HUES48 (cell line): ENCODE data around the gene DACH2.

ENCODE experiments used
- H3K27ac ChIP-seq: one replicate; pipeline ENCODE4 v1.7.0; 2013; ENCODE audit warnings: low read depth, low read length, inconsistent platforms
- H3K27me3 ChIP-seq: 2 replicates; pipeline ENCODE4 v1.6.1; 2013; ENCODE audit warnings: mild to moderate bottlenecking, low read length; ENCODE audit not compliant: control insufficient read depth, insufficient read depth
- H3K36me3 ChIP-seq: 2 replicates; pipeline ENCODE4 v1.6.1; 2013; ENCODE audit warnings: low read length; ENCODE audit not compliant: control insufficient read depth, insufficient read depth
- H3K4me1 ChIP-seq: 2 replicates; pipeline ENCODE4 v1.6.1; 2013; ENCODE audit warnings: mild to moderate bottlenecking, low read length; ENCODE audit not compliant: control insufficient read depth, insufficient read depth
- H3K4me3 ChIP-seq: 2 replicates; pipeline ENCODE4 v1.5.1; 2013; ENCODE audit warnings: mild to moderate bottlenecking, low read depth, low read length
- H3K9ac ChIP-seq: 2 replicates; pipeline ENCODE4 v1.6.1; 2013; ENCODE audit warnings: mild to moderate bottlenecking, low read depth, low read length, moderate library complexity
- H3K9me3 ChIP-seq: 2 replicates; pipeline ENCODE4 v1.6.1; 2013; ENCODE audit warnings: low read length; ENCODE audit not compliant: control insufficient read depth, insufficient read depth

DACH2 gene

GRCh38 chrX:86421771-86422170, 273.5 kb downstream of the DACH2 start:
- Histone ChIP-seq H3K27me3 (no peaks in the 10 kb centered on the region), H3K27ac (no peak overlapping the region)

GRCh38 chrX:86436116-86436515, 287.9 kb downstream of the DACH2 start:
- Histone ChIP-seq H3K36me3 (no peaks in the 10 kb centered on the region), H3K9me3 (no peaks in the 10 kb centered on the region), H3K27me3 (peaks cover 3% of the 10 kb centered on the region; the same call in 1 of the 2 replicates), H3K9ac (no peak overlapping the region), H3K4me3 (no peak overlapping the region), H3K27ac (no peak overlapping the region), H3K4me1 (no peaks in the 10 kb centered on the region)

More at GRCh38 chrX:86421771-86422170, 273.5 kb downstream of the DACH2 start:
- no peaks in the 10 kb centered on the region for H3K36me3 ChIP-seq
- H3K4me3 ChIP-seq = no peak overlapping the region
- peaks cover 7% of the 10 kb centered on the region; the same call in 1 of the 2 replicates for H3K9me3 ChIP-seq
- H3K4me1 ChIP-seq = no peaks in the 10 kb centered on the region
- no peak overlapping the region for H3K9ac ChIP-seq

- Histone ChIP-seq H3K27ac (no peak overlapping the region), H3K9me3 (no peaks in the 10 kb centered on the region; the same call in 1 of the 2 replicates), H3K9ac (no peak overlapping the region), H3K27me3 (no peaks in the 10 kb centered on the region), H3K36me3 (no peaks in the 10 kb centered on the region), H3K4me3 (no peak overlapping the region), H3K4me1 (no peaks in the 10 kb centered on the region)
Measured at GRCh38 chrX:86455495-86455894, 307.2 kb downstream of the DACH2 start.

GRCh38 chrX:86460760-86461159, 312.5 kb downstream of the DACH2 start:
- Histone ChIP-seq H3K36me3 (no peaks in the 10 kb centered on the region), H3K27me3 (no peaks in the 10 kb centered on the region), H3K4me3 (no peak overlapping the region), H3K4me1 (no peaks in the 10 kb centered on the region), H3K9me3 (no peaks in the 10 kb centered on the region; the same call in 1 of the 2 replicates), H3K9ac (no peak overlapping the region), H3K27ac (no peak overlapping the region)

GRCh38 chrX:86504297-86504696, 356.0 kb downstream of the DACH2 start:
- Histone ChIP-seq H3K9ac (no peak overlapping the region), H3K27ac (no peak overlapping the region), H3K4me1 (no peaks in the 10 kb centered on the region), H3K9me3 (no peaks in the 10 kb centered on the region; the same call in 1 of the 2 replicates), H3K27me3 (no peaks in the 10 kb centered on the region), H3K4me3 (no peak overlapping the region), H3K36me3 (no peaks in the 10 kb centered on the region)

GRCh38 chrX:86507331-86507730, 359.1 kb downstream of the DACH2 start:
- Histone ChIP-seq H3K27me3 (no peaks in the 10 kb centered on the region), H3K9ac (no peak overlapping the region), H3K36me3 (no peaks in the 10 kb centered on the region), H3K27ac (no peak overlapping the region), H3K4me1 (no peaks in the 10 kb centered on the region), H3K4me3 (no peak overlapping the region), H3K9me3 (no peaks in the 10 kb centered on the region)

- 0 out of 2 replicates have a peak, but pooled peaks cover 2% of the 10 kb centered on the region for H3K27me3 ChIP-seq
Measured at GRCh38 chrX:86579777-86580176, 431.5 kb downstream of the DACH2 start.

GRCh38 chrX:86604607-86605006, 456.4 kb downstream of the DACH2 start:
- H3K4me1 ChIP-seq = no peaks in the 10 kb centered on the region
- H3K27me3 ChIP-seq = no peaks in the 10 kb centered on the region
- H3K9ac ChIP-seq = no peak overlapping the region

More at GRCh38 chrX:86579777-86580176, 431.5 kb downstream of the DACH2 start:
- Histone ChIP-seq H3K9ac (no peak overlapping the region), H3K36me3 (no peaks in the 10 kb centered on the region), H3K4me3 (no peak overlapping the region), H3K9me3 (no peaks in the 10 kb centered on the region), H3K4me1 (no peaks in the 10 kb centered on the region), H3K27ac (no peak overlapping the region)

GRCh38 chrX:86696951-86697350, 548.7 kb downstream of the DACH2 start:
- H3K9me3 ChIP-seq = no peaks in the 10 kb centered on the region
- H3K36me3 ChIP-seq = no peaks in the 10 kb centered on the region
- H3K9ac ChIP-seq = no peak overlapping the region
- no peaks in the 10 kb centered on the region for H3K27me3 ChIP-seq
- 0 out of 2 replicates have a peak, but pooled peaks cover 5% of the 10 kb centered on the region for H3K4me1 ChIP-seq
- no peak overlapping the region for H3K4me3 ChIP-seq
- H3K27ac ChIP-seq = no peak overlapping the region

More at GRCh38 chrX:86604607-86605006, 456.4 kb downstream of the DACH2 start:
- no peak overlapping the region for H3K27ac ChIP-seq
- H3K4me3 ChIP-seq = no peak overlapping the region
- H3K36me3 ChIP-seq = no peaks in the 10 kb centered on the region
- H3K9me3 ChIP-seq = no peaks in the 10 kb centered on the region

GRCh38 chrX:86711531-86712180, 563.4 kb downstream of the DACH2 start:
- Histone ChIP-seq H3K36me3 (no peaks in the 10 kb centered on the region), H3K9ac (no peak overlapping the region), H3K4me1 (peaks cover 3% of the 10 kb centered on the region; the same call in 1 of the 2 replicates), H3K9me3 (no peaks in the 10 kb centered on the region), H3K4me3 (no peak overlapping the region), H3K27ac (no peak overlapping the region), H3K27me3 (no peaks in the 10 kb centered on the region)

- Histone ChIP-seq H3K27me3 (no peaks in the 10 kb centered on the region), H3K9me3 (no peaks in the 10 kb centered on the region), H3K4me1 (peaks cover 3% of the 10 kb centered on the region; the same call in 1 of the 2 replicates), H3K4me3 (no peak overlapping the region), H3K27ac (no peak overlapping the region), H3K9ac (no peak overlapping the region), H3K36me3 (no peaks in the 10 kb centered on the region)
Measured at GRCh38 chrX:86714441-86714840, 566.2 kb downstream of the DACH2 start.
